K562 (cell line): ENCODE measurements around the gene JADE3. TPM values are rescaled to one million over a fixed set of nuclear protein-coding genes. Genes with fewer than 3 reads are reported as not detected.

ENCODE experiments used
- CEBPZ ChIP-seq: fragments of 150-350 bp; IDR thresholded peaks from 2 replicates; pipeline ENCODE4 v1.6.1; 2014; ENCODE audit warnings: low read depth, mild to moderate bottlenecking, low read length, borderline replicate concordance
- DNMT1 ChIP-seq: fragments of 450-650 bp; IDR thresholded peaks from 2 replicates; pipeline ENCODE4 v1.6.1; 2016; ENCODE audit warnings: antibody characterized with exemption, mild to moderate bottlenecking
- HLTF ChIP-seq: fragments of 450-650 bp; IDR thresholded peaks from 2 replicates; pipeline ENCODE4 v1.6.1; 2016
- IRF1 ChIP-seq: sonication (generic); formaldehyde crosslinking; IDR thresholded peaks from 2 replicates; pipeline ENCODE4 v1.8.0; 2022; ENCODE audit warnings: missing genetic modification reagents, mild to moderate bottlenecking, borderline replicate concordance
- PHF8 ChIP-seq: fragments of 200-600 bp; sonication (generic); IDR thresholded peaks from 2 replicates; pipeline ENCODE4 v1.6.1; 2012; ENCODE audit warnings: mixed run types, mild to moderate bottlenecking, inconsistent platforms, low read length, moderate library complexity, borderline replicate concordance
- POLR2G ChIP-seq: fragments of 200-400 bp; formaldehyde crosslinking; IDR thresholded peaks from 2 replicates; pipeline ENCODE4 v1.6.1; 2017; ENCODE audit warnings: low read depth, mild to moderate bottlenecking, antibody characterized with exemption, low read length, moderate library complexity
- RAD21 ChIP-seq, 2 experiments: fragments of 250-450 bp in 1 of 2; fragments of 450-650 bp in 1 of 2; sonication (Bioruptor Pico) in 1 of 2; formaldehyde crosslinking in 1 of 2; IDR thresholded peaks in 1 of 2; conservative IDR thresholded peaks in 1 of 2; 2 replicates each; pipeline versions ENCODE4 v1.4.0 to v1.8.0; 2020 to 2022; ENCODE audit warnings: mild to moderate bottlenecking in 2 of 2, moderate library complexity in 1 of 2
- RCOR1 ChIP-seq, 2 experiments: IDR thresholded peaks; 2 replicates each; pipeline ENCODE4 v1.6.1; 2012; ENCODE audit warnings: low read depth in 2 of 2, low read length in 2 of 2, borderline replicate concordance in 1 of 2, improper control_type of control experiment in 1 of 2
- XRCC4 ChIP-seq: IDR thresholded peaks from one replicate; pipeline ENCODE4 v1.6.1; 2011; ENCODE audit not compliant: insufficient read depth, insufficient read length; ENCODE audit errors: extremely low read depth
- polyA plus RNA-seq, 8 experiments: library from polyadenylated mRNA; depleted of rRNA in 4 of 8; stranded (reverse) in 5 of 8; unstranded in 3 of 8; fragments of >200 nt; fragmentation: Nextera tagmentation in 2 of 8; fragmentation: Illumina TruSeq in 1 of 8; extraction: Ambion mirVana in 2 of 8; extraction: Trizol in 1 of 8; gene quantifications; 2 replicates each; pipeline versions ENCODE4 v1.2.1 to v1.2.3, GENCODE V29; 2011 to 2014; ENCODE audit warnings: inconsistent platforms in 1 of 8, missing spikeins in 1 of 8
- total RNA-seq, 7 experiments: library from RNA; depleted of rRNA in 6 of 7; stranded (reverse); fragments of >200 nt in 6 of 7; fragmentation: Illumina TruSeq in 2 of 7; extraction: Trizol in 2 of 7; gene quantifications; 2 replicates each; pipeline versions ENCODE4 v1.2.1 to v1.2.3, GENCODE V29; 2011 to 2021; ENCODE audit warnings: low replicate concordance in 1 of 7
- TF ChIP-seq, protein P1 (sequence below): fragments of 250-450 bp; sonication (Bioruptor Pico); IDR thresholded peaks from 2 replicates; pipeline ENCODE4 v1.5.0; 2021
- TF ChIP-seq, protein P2 (sequence below), 2 experiments: fragments of 450-650 bp in 1 of 2; sonication (generic) in 1 of 2; formaldehyde crosslinking in 1 of 2; IDR thresholded peaks in 1 of 2; conservative IDR thresholded peaks in 1 of 2; 2 replicates each; pipeline versions ENCODE4 v1.6.1 to v1.8.1; 2016 to 2023; ENCODE audit warnings: mild to moderate bottlenecking in 2 of 2, moderate library complexity in 2 of 2, inconsistent platforms in 1 of 2, missing genetic modification reagents in 1 of 2
- TF ChIP-seq, protein P3 (sequence below): fragments of 250-450 bp; sonication (Bioruptor Pico); IDR thresholded peaks from 2 replicates; pipeline ENCODE4 v1.5.0; 2020; ENCODE audit warnings: mild to moderate bottlenecking
- TF ChIP-seq, protein P4 (sequence below): sonication (generic); formaldehyde crosslinking; IDR thresholded peaks from 2 replicates; pipeline ENCODE4 v1.8.0; 2022; ENCODE audit warnings: missing genetic modification reagents, mild to moderate bottlenecking, borderline replicate concordance

Gene JADE3
- total and polyA plus RNA-seq, 9 of the 15 experiments (the other 6 are each of a cell fraction or from before 2014, with no cell fraction given) = 2.6 to 10.0 (median 7.0) TPM

- TF ChIP-seq, protein P1, sequence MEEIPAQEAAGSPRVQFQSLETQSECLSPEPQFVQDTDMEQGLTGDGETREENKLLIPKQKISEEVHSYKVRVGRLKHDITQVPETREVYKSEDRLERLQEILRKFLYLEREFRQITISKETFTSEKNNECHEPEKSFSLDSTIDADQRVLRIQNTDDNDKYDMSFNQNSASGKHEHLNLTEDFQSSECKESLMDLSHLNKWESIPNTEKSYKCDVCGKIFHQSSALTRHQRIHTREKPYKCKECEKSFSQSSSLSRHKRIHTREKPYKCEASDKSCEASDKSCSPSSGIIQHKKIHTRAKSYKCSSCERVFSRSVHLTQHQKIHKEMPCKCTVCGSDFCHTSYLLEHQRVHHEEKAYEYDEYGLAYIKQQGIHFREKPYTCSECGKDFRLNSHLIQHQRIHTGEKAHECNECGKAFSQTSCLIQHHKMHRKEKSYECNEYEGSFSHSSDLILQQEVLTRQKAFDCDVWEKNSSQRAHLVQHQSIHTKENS = no peak
- TF ChIP-seq, protein P2, sequence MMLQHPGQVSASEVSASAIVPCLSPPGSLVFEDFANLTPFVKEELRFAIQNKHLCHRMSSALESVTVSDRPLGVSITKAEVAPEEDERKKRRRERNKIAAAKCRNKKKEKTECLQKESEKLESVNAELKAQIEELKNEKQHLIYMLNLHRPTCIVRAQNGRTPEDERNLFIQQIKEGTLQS (IDR thresholded peaks at IDR 0.05) = peak; percentile 50; the same call in 1 of the 2 replicates
- TF ChIP-seq, protein P2 (CRISPR knock-in tag; conservative IDR thresholded peaks at IDR 0.05) = no peak
- no peak for TF ChIP-seq PHF8
- peak; percentile 29 to 58 for TF ChIP-seq RAD21 (CRISPR knock-in tag; conservative IDR thresholded peaks at IDR 0.05 in 1 of 2, IDR thresholded peaks at IDR 0.05 in 1 of 2)
- TF ChIP-seq XRCC4 = no peak
- TF ChIP-seq IRF1 (CRISPR knock-in tag) = no peak
- TF ChIP-seq, protein P3, sequence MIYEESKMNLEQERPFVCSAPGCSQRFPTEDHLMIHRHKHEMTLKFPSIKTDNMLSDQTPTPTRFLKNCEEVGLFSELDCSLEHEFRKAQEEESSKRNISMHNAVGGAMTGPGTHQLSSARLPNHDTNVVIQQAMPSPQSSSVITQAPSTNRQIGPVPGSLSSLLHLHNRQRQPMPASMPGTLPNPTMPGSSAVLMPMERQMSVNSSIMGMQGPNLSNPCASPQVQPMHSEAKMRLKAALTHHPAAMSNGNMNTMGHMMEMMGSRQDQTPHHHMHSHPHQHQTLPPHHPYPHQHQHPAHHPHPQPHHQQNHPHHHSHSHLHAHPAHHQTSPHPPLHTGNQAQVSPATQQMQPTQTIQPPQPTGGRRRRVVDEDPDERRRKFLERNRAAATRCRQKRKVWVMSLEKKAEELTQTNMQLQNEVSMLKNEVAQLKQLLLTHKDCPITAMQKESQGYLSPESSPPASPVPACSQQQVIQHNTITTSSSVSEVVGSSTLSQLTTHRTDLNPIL = no peak
- TF ChIP-seq POLR2G = no peak
- TF ChIP-seq, protein P4, sequence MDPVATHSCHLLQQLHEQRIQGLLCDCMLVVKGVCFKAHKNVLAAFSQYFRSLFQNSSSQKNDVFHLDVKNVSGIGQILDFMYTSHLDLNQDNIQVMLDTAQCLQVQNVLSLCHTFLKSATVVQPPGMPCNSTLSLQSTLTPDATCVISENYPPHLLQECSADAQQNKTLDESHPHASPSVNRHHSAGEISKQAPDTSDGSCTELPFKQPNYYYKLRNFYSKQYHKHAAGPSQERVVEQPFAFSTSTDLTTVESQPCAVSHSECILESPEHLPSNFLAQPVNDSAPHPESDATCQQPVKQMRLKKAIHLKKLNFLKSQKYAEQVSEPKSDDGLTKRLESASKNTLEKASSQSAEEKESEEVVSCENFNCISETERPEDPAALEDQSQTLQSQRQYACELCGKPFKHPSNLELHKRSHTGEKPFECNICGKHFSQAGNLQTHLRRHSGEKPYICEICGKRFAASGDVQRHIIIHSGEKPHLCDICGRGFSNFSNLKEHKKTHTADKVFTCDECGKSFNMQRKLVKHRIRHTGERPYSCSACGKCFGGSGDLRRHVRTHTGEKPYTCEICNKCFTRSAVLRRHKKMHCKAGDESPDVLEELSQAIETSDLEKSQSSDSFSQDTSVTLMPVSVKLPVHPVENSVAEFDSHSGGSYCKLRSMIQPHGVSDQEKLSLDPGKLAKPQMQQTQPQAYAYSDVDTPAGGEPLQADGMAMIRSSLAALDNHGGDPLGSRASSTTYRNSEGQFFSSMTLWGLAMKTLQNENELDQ = no peak
- no peak for TF ChIP-seq CEBPZ
- peak in 1 of 2 experiments; percentile 70; a peak in 2 of 4 replicates for TF ChIP-seq RCOR1 (IDR thresholded peaks at IDR 0.05; ENCODE audit: borderline replicate concordance in 1 of 2, low read depth in 2 of 2, low read length in 2 of 2)
- TF ChIP-seq HLTF = no peak
- no peak for TF ChIP-seq DNMT1
Measured at GRCh38 chrX:46978341-46979291, 66.4 kb downstream of the JADE3 start (continued).
